Measurements from ENCODE around the gene FGD6.

GRCh38 chr12:95257541-95257940, 40.3 kb upstream of the FGD6 start:
- no peak for TF ChIP-seq CTCF (IDR thresholded peaks at IDR 0.05)
- no peak for TF ChIP-seq EZH2 (IDR thresholded peaks at IDR 0.05; ENCODE audit: borderline replicate concordance, insufficient read depth, low read depth, low read length, poor library complexity, severe bottlenecking)
